Measurements from ENCODE around the gene EXOSC7. TPM values are rescaled to one million over a fixed set of nuclear protein-coding genes. Genes with fewer than 3 reads are reported as not detected.
"Not testable (repeated sequence)": the region's sequence is repeated elsewhere in the genome, so short reads cannot be mapped to it uniquely, and the experiment has no call there.

The EXOSC7 gene
- total and polyA plus RNA-seq, 7 donors: 27.8 to 54.8 (median 39.4) TPM

GRCh38 chr3:45048244-45048643 lies 72.2 kb downstream of the EXOSC7 start:
- WGBS, 3 donors: 33 to 81% (median 41%) methylated on average over 4 of the region's 4 CpGs
- intact Hi-C loops (cut with DNase I): loop anchor here (5.0 to 10.0 kb wide), 3 partner anchors 64 to 617 kb away; no protein-coding TSS in a partner anchor
- DNase-seq (no peak), ATAC-seq (peak in 3 of 4 donors; percentile 27 to 78 (median 72))
- TF ChIP-seq CTCF (IDR thresholded peaks at IDR 0.05): no peak
- H3K9me3 ChIP-seq: no peaks in the 10 kb centered on the region
- H3K27me3 ChIP-seq (ENCODE audit: insufficient read depth in 3 of 3, low read length in 2 of 3): no peaks in the 10 kb centered on the region
- no peaks in the 10 kb centered on the region for H3K36me3 ChIP-seq (ENCODE audit: insufficient read depth in 1 of 2, low read depth in 1 of 2)
- no peak overlapping the region for H3K4me3 ChIP-seq
- no peak overlapping the region for H3K27ac ChIP-seq
- no peaks in the 10 kb centered on the region for H3K4me1 ChIP-seq

GRCh38 chr3:45049807-45050206 lies 73.8 kb downstream of the EXOSC7 start:
- TF ChIP-seq CTCF (IDR thresholded peaks at IDR 0.05): no peak
- H3K4me3 ChIP-seq: no peak overlapping the region
- WGBS, 3 donors: 89 to 94% (median 89%) methylated on average over 4 of the region's 4 CpGs
- H3K27ac ChIP-seq: no peak overlapping the region
- intact Hi-C loops (cut with DNase I): loop anchor here (5.0 to 10.0 kb wide), 3 partner anchors 62 to 615 kb away; no protein-coding TSS in a partner anchor
- H3K9me3 ChIP-seq: no peaks in the 10 kb centered on the region
- peaks cover 11% of the 10 kb centered on the region for H3K4me1 ChIP-seq
- no peak for ATAC-seq
- DNase-seq: no peak
- H3K36me3 ChIP-seq (ENCODE audit: insufficient read depth in 1 of 2, low read depth in 1 of 2): no peaks in the 10 kb centered on the region
- no peaks in the 10 kb centered on the region for H3K27me3 ChIP-seq (ENCODE audit: insufficient read depth in 3 of 3, low read length in 2 of 3)

DNA sequence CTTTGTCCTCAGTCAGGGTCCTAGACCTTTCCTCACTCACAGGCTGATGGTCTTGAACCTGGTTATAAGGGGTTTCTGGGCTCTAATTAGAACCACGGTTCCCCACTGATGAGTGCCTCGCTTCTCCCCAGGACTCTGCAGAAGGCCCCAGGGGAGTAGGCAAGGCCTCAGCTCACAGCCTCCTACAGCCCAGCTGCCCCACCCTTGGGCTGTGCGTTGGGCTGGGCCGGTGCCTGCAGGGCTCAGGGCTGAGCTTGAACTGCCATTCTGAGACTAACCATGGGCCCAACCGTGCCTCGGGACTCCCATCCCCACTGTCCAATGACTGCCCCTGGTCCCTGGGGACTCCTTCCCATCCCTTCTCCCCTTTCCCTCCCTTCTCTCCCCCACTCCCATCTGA lies 75.6 kb downstream of the EXOSC7 start:
- TF ChIP-seq CTCF (IDR thresholded peaks at IDR 0.05): no peak
- ATAC-seq (no peak), DNase-seq (no peak)
- H3K27ac ChIP-seq: no peak overlapping the region
- H3K27me3 ChIP-seq (ENCODE audit: insufficient read depth in 3 of 3, low read length in 2 of 3): no peaks in the 10 kb centered on the region
- no peaks in the 10 kb centered on the region for H3K9me3 ChIP-seq
- H3K4me1 ChIP-seq: peaks cover 28% of the 10 kb centered on the region
- H3K36me3 ChIP-seq (ENCODE audit: insufficient read depth in 1 of 2, low read depth in 1 of 2): no peaks in the 10 kb centered on the region
- H3K4me3 ChIP-seq: no peak overlapping the region
- intact Hi-C loops (cut with DNase I): no loop called here
- WGBS, 3 donors: 79 to 94% (median 83%) methylated on average over 6 of the region's 6 CpGs

DNA sequence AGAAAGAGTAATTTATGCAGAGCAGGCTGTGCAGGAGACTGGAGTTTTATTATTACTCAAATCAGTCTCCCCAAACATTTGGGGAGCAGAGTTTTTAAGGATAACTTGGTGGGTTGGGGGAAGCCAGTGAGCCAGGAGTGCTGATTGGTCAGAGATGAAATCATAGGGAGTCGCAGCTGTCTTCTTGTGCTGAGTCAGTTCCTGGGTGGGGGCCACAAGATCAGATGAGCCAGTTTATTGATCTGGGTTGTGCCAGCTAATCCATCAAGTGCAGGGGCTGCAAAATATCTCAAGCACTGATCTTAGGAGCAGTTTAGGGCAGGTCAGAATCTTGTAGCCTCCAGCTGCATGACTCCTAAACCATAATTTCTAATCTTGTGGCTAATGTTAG lies 77.8 kb downstream of the EXOSC7 start:
- intact Hi-C loops (cut with DNase I); H3K27me3 ChIP-seq (ENCODE audit: insufficient read depth in 3 of 3, low read length in 2 of 3); H3K4me3 ChIP-seq; DNase-seq; H3K9me3 ChIP-seq; ATAC-seq; H3K36me3 ChIP-seq (ENCODE audit: insufficient read depth in 1 of 2, low read depth in 1 of 2); H3K27ac ChIP-seq: not testable (repeated sequence)
- WGBS, 3 donors: 59 to 85% (median 63%) methylated on average over 1 of the region's 1 CpG
- peaks cover 36% of the 10 kb centered on the region for H3K4me1 ChIP-seq

DNA sequence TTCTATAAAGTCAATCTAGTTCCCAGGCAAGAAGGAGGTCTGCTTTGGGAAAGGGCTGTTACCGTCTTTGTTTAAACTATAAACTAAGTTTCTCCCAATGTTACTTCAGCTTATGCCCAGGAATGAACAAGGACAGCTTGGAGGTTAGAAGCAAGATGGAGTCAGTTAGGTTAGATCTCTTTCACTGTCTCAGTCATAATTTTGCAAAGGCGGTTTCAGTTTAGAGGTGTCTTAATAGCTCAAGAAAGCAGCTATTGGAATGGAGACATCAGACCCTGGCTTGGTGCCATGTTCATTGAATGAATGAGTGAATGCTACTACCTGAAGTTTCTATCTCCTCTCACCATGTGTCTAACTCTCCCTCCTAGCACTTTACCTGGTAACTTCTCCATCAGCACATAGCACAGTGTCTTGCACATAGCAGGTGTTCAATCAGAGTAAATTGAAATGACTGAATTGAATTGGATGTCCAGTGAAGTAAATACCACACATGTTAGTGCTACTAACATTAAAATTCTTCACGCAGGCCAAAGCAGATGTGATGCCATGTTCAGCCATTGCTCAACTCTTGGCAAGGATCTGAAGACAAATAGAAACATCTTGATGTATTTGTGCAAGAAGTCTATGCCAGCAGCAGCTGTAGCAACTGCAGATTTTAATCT lies 78.3 kb downstream of the EXOSC7 start:
- peak overlapping the region; percentile 20 for H3K27ac ChIP-seq
- DNase-seq: no peak
- WGBS, 3 donors: 52 to 58% (median 54%) methylated on average over 3 of the region's 3 CpGs
- no peaks in the 10 kb centered on the region for H3K27me3 ChIP-seq (ENCODE audit: insufficient read depth in 3 of 3, low read length in 2 of 3)
- H3K4me3 ChIP-seq: no peak overlapping the region
- no peak for TF ChIP-seq CTCF (IDR thresholded peaks at IDR 0.05)
- ATAC-seq: peak in 2 of 4 donors; percentile 43 to 45
- intact Hi-C loops (cut with DNase I): no loop called here
- H3K4me1 ChIP-seq: peaks cover 36% of the 10 kb centered on the region
- no peaks in the 10 kb centered on the region for H3K36me3 ChIP-seq (ENCODE audit: insufficient read depth in 1 of 2, low read depth in 1 of 2)
- no peaks in the 10 kb centered on the region for H3K9me3 ChIP-seq

Measured in psoas muscle (tissue), 8 donors.